ENCODE results near the gene ADAM22. TPM values are rescaled to one million over a fixed set of nuclear protein-coding genes. Genes with fewer than 3 reads are reported as not detected.

Gene ADAM22
- total and polyA plus RNA-seq, 2 donors, result 2.9 to 32.5 TPM

GRCh38 chr7:88200261-88200660, 266.2 kb downstream of the ADAM22 start:
- 78% methylated on average over 3 of the region's 3 CpGs for WGBS
- Histone ChIP-seq H3K4me1 (ENCODE audit: insufficient read depth) (no peaks in the 10 kb centered on the region), H3K4me3 (ENCODE audit: low read depth, low read length) (no peak overlapping the region), H3K36me3 (ENCODE audit: insufficient read depth) (peaks cover 3% of the 10 kb centered on the region), H3K27ac (ENCODE audit: low read depth) (no peak overlapping the region)
- DNase-seq (ENCODE audit: extremely low spot score), result no peak

GRCh38 chr7:88200789-88201188, 266.7 kb downstream of the ADAM22 start:
- Histone ChIP-seq H3K4me3 (ENCODE audit: low read depth, low read length) (no peak overlapping the region), H3K4me1 (ENCODE audit: insufficient read depth) (no peaks in the 10 kb centered on the region), H3K36me3 (ENCODE audit: insufficient read depth) (peaks cover 3% of the 10 kb centered on the region), H3K27ac (ENCODE audit: low read depth) (no peak overlapping the region)
- no peak for DNase-seq (ENCODE audit: extremely low spot score)
- 66% methylated on average over 4 of the region's 4 CpGs for WGBS

- no peak for DNase-seq (ENCODE audit: extremely low spot score)
- peaks cover 3% of the 10 kb centered on the region for H3K36me3 ChIP-seq (ENCODE audit: insufficient read depth)
- no peak overlapping the region for H3K4me3 ChIP-seq (ENCODE audit: low read depth, low read length)
- H3K27ac ChIP-seq (ENCODE audit: low read depth), result no peak overlapping the region
- H3K4me1 ChIP-seq (ENCODE audit: insufficient read depth), result no peaks in the 10 kb centered on the region
Measured at GRCh38 chr7:88201305-88201704, 267.3 kb downstream of the ADAM22 start.

- no peaks in the 10 kb centered on the region for H3K4me1 ChIP-seq (ENCODE audit: insufficient read depth)
- no peak overlapping the region for H3K27ac ChIP-seq (ENCODE audit: low read depth)
- WGBS, result 84% methylated on average over 5 of the region's 5 CpGs
- H3K4me3 ChIP-seq (ENCODE audit: low read depth, low read length), result no peak overlapping the region
- DNase-seq (ENCODE audit: extremely low spot score), result no peak
- no peaks in the 10 kb centered on the region for H3K36me3 ChIP-seq (ENCODE audit: insufficient read depth)
Measured at GRCh38 chr7:88202278-88202677, 268.2 kb downstream of the ADAM22 start.

GRCh38 chr7:88202799-88203198, 268.7 kb downstream of the ADAM22 start:
- no peak for DNase-seq (ENCODE audit: extremely low spot score)
- no peak overlapping the region for H3K4me3 ChIP-seq (ENCODE audit: low read depth, low read length)
- H3K27ac ChIP-seq (ENCODE audit: low read depth), result no peak overlapping the region
- H3K4me1 ChIP-seq (ENCODE audit: insufficient read depth), result no peaks in the 10 kb centered on the region
- 82% methylated on average over 3 of the region's 3 CpGs for WGBS
- H3K36me3 ChIP-seq (ENCODE audit: insufficient read depth), result no peaks in the 10 kb centered on the region

GRCh38 chr7:88203401-88203800, 269.4 kb downstream of the ADAM22 start:
- 98% methylated on average over 4 of the region's 4 CpGs for WGBS
- no peaks in the 10 kb centered on the region for H3K4me1 ChIP-seq (ENCODE audit: insufficient read depth)
- no peak for DNase-seq (ENCODE audit: extremely low spot score)
- H3K4me3 ChIP-seq (ENCODE audit: low read depth, low read length), result no peak overlapping the region
- no peak overlapping the region for H3K27ac ChIP-seq (ENCODE audit: low read depth)
- no peaks in the 10 kb centered on the region for H3K36me3 ChIP-seq (ENCODE audit: insufficient read depth)

GRCh38 chr7:88204525-88205110, 270.6 kb downstream of the ADAM22 start:
- H3K36me3 ChIP-seq (ENCODE audit: insufficient read depth), result no peaks in the 10 kb centered on the region
- no peak overlapping the region for H3K27ac ChIP-seq (ENCODE audit: low read depth)
- no peaks in the 10 kb centered on the region for H3K4me1 ChIP-seq (ENCODE audit: insufficient read depth)
- DNase-seq (ENCODE audit: extremely low spot score), result no peak
- no peak overlapping the region for H3K4me3 ChIP-seq (ENCODE audit: low read depth, low read length)
- WGBS, result 93% methylated on average over 3 of the region's 3 CpGs

GRCh38 chr7:88205179-88205578, 271.1 kb downstream of the ADAM22 start:
- H3K4me1 ChIP-seq (ENCODE audit: insufficient read depth), result no peaks in the 10 kb centered on the region
- no peaks in the 10 kb centered on the region for H3K36me3 ChIP-seq (ENCODE audit: insufficient read depth)
- no peak overlapping the region for H3K27ac ChIP-seq (ENCODE audit: low read depth)
- no peak for DNase-seq (ENCODE audit: extremely low spot score)
- no peak overlapping the region for H3K4me3 ChIP-seq (ENCODE audit: low read depth, low read length)

- no peaks in the 10 kb centered on the region for H3K36me3 ChIP-seq (ENCODE audit: insufficient read depth)
- WGBS, result 62% methylated on average over 4 of the region's 4 CpGs
- no peaks in the 10 kb centered on the region for H3K4me1 ChIP-seq (ENCODE audit: insufficient read depth)
- DNase-seq (ENCODE audit: extremely low spot score), result no peak
- H3K27ac ChIP-seq (ENCODE audit: low read depth), result no peak overlapping the region
- no peak overlapping the region for H3K4me3 ChIP-seq (ENCODE audit: low read depth, low read length)
Measured at GRCh38 chr7:88206254-88206653, 272.2 kb downstream of the ADAM22 start.

- no peak for DNase-seq (ENCODE audit: extremely low spot score)
- H3K27ac ChIP-seq (ENCODE audit: low read depth), result no peak overlapping the region
- no peak overlapping the region for H3K4me3 ChIP-seq (ENCODE audit: low read depth, low read length)
- no peaks in the 10 kb centered on the region for H3K4me1 ChIP-seq (ENCODE audit: insufficient read depth)
- no peaks in the 10 kb centered on the region for H3K36me3 ChIP-seq (ENCODE audit: insufficient read depth)
- 78% methylated on average over 3 of the region's 3 CpGs for WGBS
Measured at GRCh38 chr7:88208521-88208920, 274.5 kb downstream of the ADAM22 start.

- peaks cover 3% of the 10 kb centered on the region for H3K36me3 ChIP-seq (ENCODE audit: insufficient read depth)
- no peak overlapping the region for H3K27ac ChIP-seq (ENCODE audit: low read depth)
- WGBS, result 98% methylated on average over 1 of the region's 1 CpG
- no peak for DNase-seq (ENCODE audit: extremely low spot score)
- H3K4me1 ChIP-seq (ENCODE audit: insufficient read depth), result no peaks in the 10 kb centered on the region
- H3K4me3 ChIP-seq (ENCODE audit: low read depth, low read length), result no peak overlapping the region
Measured at GRCh38 chr7:88212918-88213317, 278.9 kb downstream of the ADAM22 start.

GRCh38 chr7:88214456-88214855, 280.4 kb downstream of the ADAM22 start:
- 98% methylated on average over 2 of the region's 2 CpGs for WGBS
- Histone ChIP-seq H3K4me3 (ENCODE audit: low read depth, low read length) (no peak overlapping the region), H3K36me3 (ENCODE audit: insufficient read depth) (peaks cover 3% of the 10 kb centered on the region)

GRCh38 chr7:88215295-88215694, 281.2 kb downstream of the ADAM22 start:
- DNase-seq (ENCODE audit: extremely low spot score), result no peak
- H3K4me1 ChIP-seq (ENCODE audit: insufficient read depth), result no peaks in the 10 kb centered on the region
- no peak overlapping the region for H3K4me3 ChIP-seq (ENCODE audit: low read depth, low read length)
- WGBS, result 70% methylated on average over 2 of the region's 2 CpGs
- peaks cover 3% of the 10 kb centered on the region for H3K36me3 ChIP-seq (ENCODE audit: insufficient read depth)
- H3K27ac ChIP-seq (ENCODE audit: low read depth), result no peak overlapping the region

More at GRCh38 chr7:88214456-88214855, 280.4 kb downstream of the ADAM22 start:
- DNase-seq (ENCODE audit: extremely low spot score), result no peak
- H3K27ac ChIP-seq (ENCODE audit: low read depth), result no peak overlapping the region
- no peaks in the 10 kb centered on the region for H3K4me1 ChIP-seq (ENCODE audit: insufficient read depth)

GRCh38 chr7:88216276-88216675, 282.2 kb downstream of the ADAM22 start:
- Histone ChIP-seq H3K4me1 (ENCODE audit: insufficient read depth) (no peaks in the 10 kb centered on the region), H3K36me3 (ENCODE audit: insufficient read depth) (peaks cover 3% of the 10 kb centered on the region), H3K4me3 (ENCODE audit: low read depth, low read length) (no peak overlapping the region), H3K27ac (ENCODE audit: low read depth) (no peak overlapping the region)
- no peak for DNase-seq (ENCODE audit: extremely low spot score)

Measured in urinary bladder (tissue), 4 donors.